Central memory CD8-positive, alpha-beta T cell (primary cell): ENCODE data around the gene GATAD2B.

ENCODE experiments used
- ATAC-seq: fragments of 150-1000 bp; cut with Tn5 transposase; replicated peaks from 2 replicates; pipeline ENCODE4 v1.10.0; 2022; ENCODE audit warnings: mild to moderate bottlenecking, moderate FRiP score, moderate number of reproducible peaks; ENCODE audit not compliant: poor library complexity, severe bottlenecking; ENCODE audit errors: extremely low read depth
- DNase-seq, 2 donors: peaks; one replicate each; pipeline ENCODE4 v3.0.0; 2021; ENCODE audit warnings: low spot score in 2 of 2
- H3K27ac Mint-ChIP-seq: one replicate; pipeline ENCODE4 v1.8.0; 2022; ENCODE audit warnings: low read depth, mild to moderate bottlenecking, moderate library complexity, mixed read lengths
- H3K27me3 Mint-ChIP-seq: one replicate; pipeline ENCODE4 v1.8.0; 2022; ENCODE audit warnings: mixed read lengths
- H3K36me3 Mint-ChIP-seq: one replicate; pipeline ENCODE4 v1.8.0; 2022; ENCODE audit warnings: mild to moderate bottlenecking, moderate library complexity, mixed read lengths; ENCODE audit not compliant: insufficient read depth
- H3K4me1 Mint-ChIP-seq: one replicate; pipeline ENCODE4 v1.8.0; 2022; ENCODE audit warnings: mixed read lengths
- H3K4me3 Mint-ChIP-seq: one replicate; pipeline ENCODE4 v1.8.0; 2022; ENCODE audit warnings: mild to moderate bottlenecking, moderate library complexity, mixed read lengths
- H3K9me3 Mint-ChIP-seq: one replicate; pipeline ENCODE4 v1.8.0; 2022; ENCODE audit warnings: mixed read lengths

GATAD2B gene

DNA sequence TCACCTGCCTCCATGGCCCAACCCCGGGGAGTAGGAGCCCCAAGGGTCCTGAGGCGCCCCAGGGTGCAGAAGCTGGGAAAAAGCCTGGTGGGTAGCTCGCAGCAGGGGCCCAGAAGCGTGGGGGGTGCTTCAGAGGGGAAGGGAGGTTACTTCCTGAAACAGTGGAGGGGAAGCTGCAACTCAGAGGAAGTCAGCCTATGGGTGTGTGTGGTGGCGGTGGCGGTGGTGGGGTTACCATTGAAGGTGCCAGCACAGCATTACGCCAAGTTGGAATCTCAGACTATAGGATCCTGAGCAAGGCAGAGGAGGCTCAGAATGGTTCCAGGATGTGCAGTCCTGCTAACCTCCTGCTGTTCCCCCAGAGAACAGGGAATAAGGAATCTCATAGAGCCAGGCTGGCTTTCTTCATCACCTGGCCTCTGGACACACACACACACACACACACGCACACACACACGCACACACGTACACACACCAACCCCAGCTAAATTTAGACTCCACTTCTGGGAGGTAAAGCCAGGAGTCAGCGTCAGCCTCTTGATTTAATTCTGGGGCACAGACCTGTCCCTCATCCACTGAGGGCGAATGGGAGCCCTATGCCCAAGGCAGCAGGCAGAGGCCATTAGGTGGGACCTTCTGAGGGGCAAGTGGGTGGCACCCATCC lies 22.5 kb upstream of the GATAD2B start:
- H3K4me1 Mint-ChIP-seq: peaks cover 53% of the 10 kb centered on the region

DNA sequence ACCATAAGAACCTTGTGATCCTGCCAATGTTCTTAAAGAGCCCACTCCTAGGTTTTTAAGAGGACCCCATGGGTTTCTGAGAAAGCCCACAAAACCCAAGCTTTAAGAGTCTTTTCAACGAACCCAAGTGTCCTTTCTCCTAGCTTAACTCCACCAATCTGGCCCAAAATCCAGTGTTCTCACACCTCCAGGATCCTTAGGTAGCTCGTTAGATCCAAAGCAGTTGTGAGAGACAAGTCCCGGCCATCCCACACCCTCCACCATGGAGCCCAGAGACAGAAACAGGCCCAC lies 22.0 kb upstream of the GATAD2B start:
- Mint-ChIP-seq H3K27ac (peak overlapping the region; percentile 95), H3K36me3 (peaks cover 54% of the 10 kb centered on the region), H3K4me1 (peaks cover 54% of the 10 kb centered on the region), H3K27me3 (no peaks in the 10 kb centered on the region), H3K9me3 (no peaks in the 10 kb centered on the region), H3K4me3 (peak overlapping the region; percentile 81)
- ATAC-seq: no peak
- no peak for DNase-seq

More for the DNA sequence above, 22.5 kb upstream of the GATAD2B start:
- ATAC-seq (peak; percentile 86), DNase-seq (peak; percentile 64 to 83)
- peak overlapping the region; percentile 95 for H3K27ac Mint-ChIP-seq
- peaks cover 54% of the 10 kb centered on the region for H3K36me3 Mint-ChIP-seq
- H3K9me3 Mint-ChIP-seq: no peaks in the 10 kb centered on the region
- H3K27me3 Mint-ChIP-seq: no peaks in the 10 kb centered on the region
- H3K4me3 Mint-ChIP-seq: peak overlapping the region; percentile 81

DNA sequence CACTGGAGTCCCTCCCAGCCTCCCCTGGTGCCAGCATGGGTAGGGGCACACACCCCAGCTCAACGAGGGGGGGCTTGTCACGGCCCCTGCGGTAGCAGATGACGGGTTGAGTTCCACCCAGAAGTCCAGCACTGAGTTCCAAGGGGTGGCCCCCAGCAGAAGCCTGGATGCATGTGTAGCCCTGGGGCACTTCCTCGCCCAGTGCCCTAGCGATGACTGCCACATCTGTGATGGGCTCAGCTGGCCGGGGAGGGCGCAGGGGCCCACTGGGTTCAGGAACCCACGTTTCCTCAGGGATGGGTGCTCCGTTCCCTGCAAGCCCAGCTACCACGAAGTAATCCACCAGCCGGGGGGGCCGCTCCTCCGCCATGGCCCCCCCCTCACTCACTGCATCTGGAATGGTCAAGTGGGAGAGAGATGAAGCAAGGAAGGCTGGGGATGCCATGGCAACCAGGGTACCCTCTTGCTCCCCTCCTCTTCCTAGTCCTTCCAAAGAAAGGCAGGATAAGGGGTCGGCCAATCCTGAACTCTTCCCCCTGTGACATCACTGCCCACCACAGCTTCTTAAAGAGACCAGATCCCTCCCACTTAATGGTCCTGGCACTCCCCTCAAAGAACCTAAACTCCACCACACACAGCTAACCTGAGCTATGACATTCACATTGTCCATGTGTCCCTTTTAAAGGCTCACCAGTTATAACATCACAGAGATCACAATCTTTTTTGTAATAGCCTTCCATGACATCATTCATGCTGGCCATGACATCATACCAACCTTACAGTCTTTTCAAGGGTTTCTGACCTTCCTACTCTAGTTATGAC lies 21.4 kb upstream of the GATAD2B start:
- ATAC-seq (no peak), DNase-seq (no peak)
- H3K36me3 Mint-ChIP-seq: peaks cover 59% of the 10 kb centered on the region
- peak overlapping the region; percentile 95 for H3K27ac Mint-ChIP-seq
- peaks cover 54% of the 10 kb centered on the region for H3K4me1 Mint-ChIP-seq
- H3K27me3 Mint-ChIP-seq: no peaks in the 10 kb centered on the region
- peak overlapping the region; percentile 81 for H3K4me3 Mint-ChIP-seq
- H3K9me3 Mint-ChIP-seq: no peaks in the 10 kb centered on the region

DNA sequence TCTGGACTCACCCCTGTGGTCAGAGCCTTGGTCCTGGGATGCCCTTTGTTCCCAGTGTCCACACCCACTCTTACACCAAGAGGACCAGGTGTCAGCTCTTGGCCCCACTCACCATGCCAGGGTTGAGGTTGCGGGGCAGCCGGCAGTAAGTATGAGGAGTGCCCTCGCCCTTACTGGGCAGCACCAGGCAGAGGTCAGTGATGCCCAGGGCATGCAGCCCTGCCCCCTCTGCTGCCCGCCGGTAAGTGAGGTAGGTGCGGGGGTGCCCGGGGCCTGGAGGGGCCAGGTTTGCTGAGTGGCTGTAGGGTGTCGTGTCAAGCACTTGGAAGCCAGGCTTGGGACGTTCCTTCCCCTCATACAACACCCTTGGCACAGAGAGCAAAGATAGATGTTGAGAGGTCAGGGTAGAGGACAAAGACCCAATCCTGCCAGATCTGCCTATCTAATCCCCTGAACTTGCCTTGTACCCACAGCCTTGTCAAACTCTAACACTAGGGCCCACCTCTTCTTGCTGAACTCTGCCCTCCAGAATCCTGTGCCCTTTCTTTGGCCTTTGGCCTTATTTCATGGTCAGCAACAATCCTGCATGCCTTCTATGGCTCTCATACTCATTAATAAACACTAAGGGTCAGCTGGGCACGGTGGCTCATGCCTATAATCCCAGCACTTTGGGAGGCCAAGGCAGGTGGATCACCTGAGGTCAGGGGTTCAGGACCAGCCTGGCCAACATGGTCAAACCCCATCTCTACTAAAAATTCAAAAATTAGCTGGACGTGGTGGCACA lies 20.2 kb upstream of the GATAD2B start:
- peak overlapping the region; percentile 72 for H3K27ac Mint-ChIP-seq
- H3K9me3 Mint-ChIP-seq: no peaks in the 10 kb centered on the region
- peaks cover 56% of the 10 kb centered on the region for H3K36me3 Mint-ChIP-seq
- no peaks in the 10 kb centered on the region for H3K27me3 Mint-ChIP-seq
- peaks cover 54% of the 10 kb centered on the region for H3K4me1 Mint-ChIP-seq
- H3K4me3 Mint-ChIP-seq: peak overlapping the region; percentile 16
- DNase-seq (no peak), ATAC-seq (no peak)

DNA sequence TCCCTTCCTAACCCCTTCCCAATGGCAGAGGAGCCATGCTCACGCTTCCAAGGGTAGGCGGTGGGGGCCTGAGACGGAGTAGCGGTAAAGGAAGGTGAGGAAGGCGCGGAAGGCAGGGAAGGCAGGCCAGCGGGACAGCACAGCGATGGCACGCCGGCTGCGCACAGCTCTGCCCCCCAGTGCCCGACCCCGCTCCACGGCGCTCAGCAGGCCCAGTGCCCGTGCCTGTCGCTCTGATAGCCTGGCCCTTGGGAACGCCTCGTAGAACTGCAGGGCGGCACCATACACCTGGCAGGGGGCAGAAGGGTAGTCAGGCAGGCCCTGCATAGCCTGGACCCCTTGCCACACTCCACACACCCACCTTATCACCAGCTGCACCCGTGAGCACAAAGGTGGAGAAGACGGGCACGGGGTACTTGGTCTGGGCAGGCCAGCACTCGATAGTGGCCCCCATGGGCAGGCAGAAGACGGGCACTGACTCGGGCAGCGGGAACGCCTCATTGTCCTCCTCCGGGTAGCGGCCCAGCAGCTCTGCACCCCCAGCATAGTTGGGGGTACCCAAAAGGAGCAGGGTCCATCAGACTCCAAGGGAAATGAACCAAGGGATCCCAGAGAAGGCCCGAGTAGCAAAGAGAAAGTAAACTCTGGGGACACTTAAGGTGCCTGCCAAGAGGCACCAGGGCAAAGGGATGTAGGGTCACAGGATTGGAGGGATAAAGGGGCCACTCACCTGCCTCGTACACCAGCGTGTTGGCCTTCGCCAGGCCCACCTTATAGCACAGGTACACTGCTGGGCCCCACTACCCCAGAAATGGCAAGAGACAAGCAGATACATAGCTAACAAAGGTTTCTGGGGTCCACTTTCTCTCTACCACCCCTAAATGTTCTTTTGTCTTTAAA lies 19.3 kb upstream of the GATAD2B start:
- no peak overlapping the region for H3K4me3 Mint-ChIP-seq
- DNase-seq: no peak
- H3K27ac Mint-ChIP-seq: peak overlapping the region; percentile 72
- ATAC-seq: no peak
- H3K4me1 Mint-ChIP-seq: peaks cover 56% of the 10 kb centered on the region
- no peaks in the 10 kb centered on the region for H3K27me3 Mint-ChIP-seq
- H3K36me3 Mint-ChIP-seq: peaks cover 59% of the 10 kb centered on the region
- no peaks in the 10 kb centered on the region for H3K9me3 Mint-ChIP-seq

DNA sequence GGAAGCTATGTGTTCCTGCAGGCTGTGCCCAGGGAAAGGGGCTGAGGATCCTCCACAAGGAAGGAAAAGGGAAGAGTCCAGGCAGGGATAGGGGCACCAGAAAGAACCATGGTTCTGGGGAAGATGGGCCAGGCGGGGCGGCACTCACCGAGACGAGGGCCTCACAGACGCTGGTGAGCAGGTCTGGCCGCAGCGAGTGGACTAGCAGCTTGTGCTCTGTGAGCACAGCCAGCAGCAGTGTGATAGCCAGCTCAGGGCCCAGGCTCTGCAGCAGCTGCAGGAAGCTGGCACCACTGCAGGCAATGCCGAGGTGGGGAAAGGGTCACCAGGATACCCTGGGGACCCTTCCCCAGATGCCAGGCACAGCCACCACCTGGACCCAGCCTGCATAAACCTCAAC lies 18.0 kb upstream of the GATAD2B start:
- Mint-ChIP-seq H3K36me3 (peaks cover 60% of the 10 kb centered on the region), H3K27me3 (no peaks in the 10 kb centered on the region), H3K27ac (peak overlapping the region; percentile 72)

DNA sequence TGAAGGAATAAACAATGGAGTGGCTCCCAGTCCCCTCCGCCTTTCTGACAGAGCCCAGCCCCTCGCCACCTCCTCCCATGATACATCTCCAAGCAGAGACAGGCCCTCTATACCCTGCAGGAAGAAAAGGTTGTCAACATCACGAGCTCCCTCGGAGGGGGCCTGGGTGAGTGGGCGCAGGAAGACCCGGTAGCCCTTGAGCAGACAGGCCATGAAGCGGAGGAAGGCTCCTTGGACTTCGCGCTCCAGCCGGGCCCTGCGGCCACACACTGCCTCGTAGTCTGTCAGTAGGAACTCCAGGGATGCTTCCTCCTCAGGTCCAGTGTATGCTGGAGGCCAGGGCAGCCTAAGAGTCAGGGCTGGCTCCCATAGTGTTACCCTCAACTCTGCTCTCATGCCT lies 16.7 kb upstream of the GATAD2B start:
- DNase-seq (no peak), ATAC-seq (no peak)
- Mint-ChIP-seq H3K4me1 (peaks cover 38% of the 10 kb centered on the region), H3K27ac (no peak overlapping the region), H3K36me3 (peaks cover 58% of the 10 kb centered on the region), H3K9me3 (no peaks in the 10 kb centered on the region), H3K27me3 (no peaks in the 10 kb centered on the region), H3K4me3 (no peak overlapping the region)

More for the DNA sequence above, 18.0 kb upstream of the GATAD2B start:
- ATAC-seq: no peak
- Mint-ChIP-seq H3K4me1 (peaks cover 51% of the 10 kb centered on the region), H3K4me3 (no peak overlapping the region), H3K9me3 (no peaks in the 10 kb centered on the region)
- no peak for DNase-seq

DNA sequence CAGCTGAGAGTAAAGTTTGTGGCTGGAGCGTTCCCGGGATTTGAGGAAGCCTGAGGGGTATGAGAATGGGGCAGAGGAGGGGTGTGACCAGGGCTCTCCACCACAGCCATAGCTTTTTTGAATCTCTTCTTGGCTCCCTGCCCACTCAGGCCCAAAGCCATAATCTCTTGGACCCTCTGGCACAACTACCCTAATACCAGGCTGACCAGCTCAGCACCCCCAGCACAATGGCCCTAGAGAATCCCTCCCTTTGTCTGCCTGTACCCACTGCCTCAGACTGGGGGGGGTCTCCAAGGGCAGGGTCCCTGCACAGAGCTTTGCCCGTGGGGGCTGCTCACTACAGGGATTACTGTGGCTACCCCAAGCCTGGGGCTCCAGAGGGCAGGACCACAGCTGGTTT lies 16.2 kb upstream of the GATAD2B start:
- no peaks in the 10 kb centered on the region for H3K9me3 Mint-ChIP-seq
- H3K4me1 Mint-ChIP-seq: peaks cover 34% of the 10 kb centered on the region
- peaks cover 60% of the 10 kb centered on the region for H3K36me3 Mint-ChIP-seq
- no peak for DNase-seq
- ATAC-seq: no peak
- no peak overlapping the region for H3K27ac Mint-ChIP-seq
- H3K4me3 Mint-ChIP-seq: no peak overlapping the region
- no peaks in the 10 kb centered on the region for H3K27me3 Mint-ChIP-seq

DNA sequence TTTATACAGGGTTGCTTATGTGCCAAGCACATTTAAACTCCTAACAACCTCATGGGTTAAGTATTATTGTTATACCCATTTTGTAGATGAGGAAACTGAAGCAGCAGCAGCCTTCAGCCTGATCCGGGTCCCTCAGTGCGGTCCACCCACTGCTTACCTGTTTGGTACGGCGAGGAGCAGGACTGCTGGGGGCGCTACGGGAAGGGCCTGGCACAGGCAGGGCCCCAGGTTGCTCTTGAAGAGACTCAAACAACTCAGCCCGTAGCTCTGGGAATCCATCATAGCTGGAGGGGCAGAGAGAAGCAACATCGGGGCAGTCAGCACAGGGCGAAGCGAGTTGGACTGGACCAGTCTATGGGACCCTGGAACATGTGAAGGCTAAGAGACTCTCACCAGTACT lies 14.6 kb upstream of the GATAD2B start:
- H3K9me3 Mint-ChIP-seq: no peaks in the 10 kb centered on the region
- no peak overlapping the region for H3K4me3 Mint-ChIP-seq
- H3K4me1 Mint-ChIP-seq: peaks cover 18% of the 10 kb centered on the region
- ATAC-seq (no peak), DNase-seq (no peak)
- H3K36me3 Mint-ChIP-seq: peaks cover 56% of the 10 kb centered on the region
- no peak overlapping the region for H3K27ac Mint-ChIP-seq
- no peaks in the 10 kb centered on the region for H3K27me3 Mint-ChIP-seq

DNA sequence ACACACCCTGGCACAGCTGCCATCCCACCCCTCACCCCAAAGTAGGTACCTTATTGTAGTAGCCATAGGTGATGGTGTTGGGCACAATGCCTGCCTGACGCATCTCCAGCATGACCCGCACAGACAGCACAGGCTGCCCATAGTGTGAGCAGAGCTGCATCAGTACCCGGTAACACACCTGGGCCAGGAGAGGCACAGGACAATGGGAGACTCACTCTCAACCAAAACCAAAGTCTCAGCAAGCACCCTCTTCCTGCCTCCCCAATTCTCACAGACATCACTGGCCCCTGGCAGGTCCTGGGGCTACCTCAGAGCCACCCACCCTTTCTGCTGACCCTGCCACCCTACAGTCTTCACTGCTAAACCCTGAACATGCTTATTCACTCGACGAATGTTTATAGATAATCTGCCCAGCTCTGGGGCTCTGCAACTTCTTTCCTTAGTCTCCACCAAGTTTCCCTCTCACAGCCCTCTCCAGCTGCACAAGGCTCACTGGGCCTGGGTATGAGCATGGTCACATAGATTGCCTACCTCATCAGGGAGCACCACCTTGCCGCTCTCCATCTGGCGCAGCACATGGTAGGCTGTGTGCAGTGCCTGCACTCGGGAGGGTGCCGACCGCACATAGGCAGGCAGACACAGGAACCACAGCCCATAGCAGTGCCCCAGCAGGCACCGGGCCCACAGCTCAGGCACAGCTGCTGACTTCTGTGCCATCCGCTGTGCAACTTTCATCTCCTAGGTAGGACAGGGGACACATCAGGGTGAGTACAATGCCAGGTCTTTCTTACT lies 13.4 kb upstream of the GATAD2B start:
- H3K4me1 Mint-ChIP-seq: peaks cover 15% of the 10 kb centered on the region
- no peak overlapping the region for H3K27ac Mint-ChIP-seq
- H3K36me3 Mint-ChIP-seq: peaks cover 61% of the 10 kb centered on the region
- no peaks in the 10 kb centered on the region for H3K9me3 Mint-ChIP-seq
- no peak overlapping the region for H3K4me3 Mint-ChIP-seq
- DNase-seq (no peak), ATAC-seq (no peak)
- no peaks in the 10 kb centered on the region for H3K27me3 Mint-ChIP-seq

DNA sequence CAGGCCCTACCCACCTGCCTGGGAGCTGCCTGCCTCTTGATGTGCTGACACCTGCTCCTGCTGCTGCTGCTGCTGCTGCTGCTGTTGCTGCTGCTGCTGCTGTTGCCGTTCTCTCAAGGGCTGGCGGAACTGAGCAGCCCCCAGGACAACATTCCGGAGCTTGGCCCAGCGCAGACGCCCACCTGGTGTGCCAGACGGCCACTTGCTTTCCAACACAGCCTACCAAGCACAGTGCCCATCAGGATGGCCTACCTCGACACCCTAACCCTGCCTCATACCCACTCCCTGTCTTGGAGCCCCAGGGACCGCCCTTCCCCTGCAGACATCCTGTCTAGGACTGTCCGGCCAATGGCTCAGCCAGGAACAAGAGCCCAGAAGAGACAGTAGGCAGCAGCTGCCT lies 12.0 kb upstream of the GATAD2B start:
- no peaks in the 10 kb centered on the region for H3K27me3 Mint-ChIP-seq
- H3K4me3 Mint-ChIP-seq: no peak overlapping the region
- peaks cover 5% of the 10 kb centered on the region for H3K4me1 Mint-ChIP-seq
- DNase-seq (no peak), ATAC-seq (no peak)
- peak overlapping the region; percentile 44 for H3K27ac Mint-ChIP-seq
- H3K9me3 Mint-ChIP-seq: no peaks in the 10 kb centered on the region
- peaks cover 54% of the 10 kb centered on the region for H3K36me3 Mint-ChIP-seq
